C4-2B (cell line): ENCODE results near the gene UNC50.
A peak's percentile ranks its signal among the peaks of the same experiment; 100 is the strongest.

Experiments used
- H3K27ac ChIP-seq: fragments of 450-650 bp; 2 replicates; pipeline ENCODE4 v1.5.1; 2017
- ZFX ChIP-seq: fragments of 450-650 bp; IDR thresholded peaks from 2 replicates; pipeline ENCODE4 v1.6.1; 2017
- TF ChIP-seq, protein P1 (sequence below): fragments of 450-650 bp; conservative IDR thresholded peaks from 2 replicates; pipeline ENCODE4 v1.5.1; 2017; ENCODE audit warnings: mild to moderate bottlenecking

UNC50 gene, protein sequence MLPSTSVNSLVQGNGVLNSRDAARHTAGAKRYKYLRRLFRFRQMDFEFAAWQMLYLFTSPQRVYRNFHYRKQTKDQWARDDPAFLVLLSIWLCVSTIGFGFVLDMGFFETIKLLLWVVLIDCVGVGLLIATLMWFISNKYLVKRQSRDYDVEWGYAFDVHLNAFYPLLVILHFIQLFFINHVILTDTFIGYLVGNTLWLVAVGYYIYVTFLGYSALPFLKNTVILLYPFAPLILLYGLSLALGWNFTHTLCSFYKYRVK

DNA sequence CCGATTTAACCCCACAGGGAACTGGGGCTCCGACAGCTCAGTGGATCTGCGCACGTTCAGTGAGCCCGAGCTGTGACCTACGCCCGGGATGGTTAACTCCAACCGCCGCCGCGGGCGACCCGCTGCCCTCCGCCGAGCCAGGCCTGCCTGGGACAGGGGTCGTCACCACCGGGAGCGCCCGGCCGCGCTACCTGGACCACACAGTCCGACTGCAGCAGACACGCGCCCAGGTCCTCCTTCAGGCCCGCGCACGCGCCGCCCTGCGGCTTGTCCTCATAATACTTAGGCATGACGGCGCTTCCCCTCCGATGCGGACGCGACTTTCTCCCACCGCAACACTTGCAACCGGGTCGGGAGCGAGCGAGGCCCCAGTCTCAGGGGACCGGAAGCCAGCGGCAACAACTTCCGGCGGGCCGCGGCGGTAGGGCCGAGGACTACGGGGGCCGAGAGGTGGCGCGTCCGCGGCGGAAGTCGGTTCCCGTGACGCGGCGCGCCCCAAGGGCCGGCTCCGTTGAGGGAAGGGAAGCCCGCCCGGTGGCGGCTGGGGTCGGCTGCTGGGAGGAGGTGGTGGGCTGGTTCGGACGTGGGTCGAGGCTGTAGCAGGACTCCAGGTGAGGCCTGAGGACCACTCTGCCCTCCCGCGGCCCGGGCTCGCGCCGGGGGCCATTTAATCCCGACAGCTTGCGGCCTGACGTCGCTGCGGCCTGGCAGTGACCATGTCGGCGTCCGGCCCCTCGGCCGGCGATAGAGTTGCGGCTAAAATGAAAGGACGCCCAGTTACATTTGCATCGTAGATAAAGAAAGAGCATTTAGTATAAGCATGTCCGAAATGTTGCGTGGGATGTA is at the start of gene UNC50, which contains the start of gene COA5:
UNC50 (plus strand) TSS at position 474 of the 846 bp plus-strand sequence. CDS start 1,171 bp downstream, outside the sequence.
COA5 (minus strand) TSS at position 397 of the 846 bp plus-strand sequence; CDS start at position 290, 107 bp downstream.
- TF ChIP-seq ZFX = peak; percentile 98
- TF ChIP-seq, protein P1, sequence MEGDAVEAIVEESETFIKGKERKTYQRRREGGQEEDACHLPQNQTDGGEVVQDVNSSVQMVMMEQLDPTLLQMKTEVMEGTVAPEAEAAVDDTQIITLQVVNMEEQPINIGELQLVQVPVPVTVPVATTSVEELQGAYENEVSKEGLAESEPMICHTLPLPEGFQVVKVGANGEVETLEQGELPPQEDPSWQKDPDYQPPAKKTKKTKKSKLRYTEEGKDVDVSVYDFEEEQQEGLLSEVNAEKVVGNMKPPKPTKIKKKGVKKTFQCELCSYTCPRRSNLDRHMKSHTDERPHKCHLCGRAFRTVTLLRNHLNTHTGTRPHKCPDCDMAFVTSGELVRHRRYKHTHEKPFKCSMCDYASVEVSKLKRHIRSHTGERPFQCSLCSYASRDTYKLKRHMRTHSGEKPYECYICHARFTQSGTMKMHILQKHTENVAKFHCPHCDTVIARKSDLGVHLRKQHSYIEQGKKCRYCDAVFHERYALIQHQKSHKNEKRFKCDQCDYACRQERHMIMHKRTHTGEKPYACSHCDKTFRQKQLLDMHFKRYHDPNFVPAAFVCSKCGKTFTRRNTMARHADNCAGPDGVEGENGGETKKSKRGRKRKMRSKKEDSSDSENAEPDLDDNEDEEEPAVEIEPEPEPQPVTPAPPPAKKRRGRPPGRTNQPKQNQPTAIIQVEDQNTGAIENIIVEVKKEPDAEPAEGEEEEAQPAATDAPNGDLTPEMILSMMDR = no peak
- peak within 1 kb of the TSS; percentile 92 for H3K27ac ChIP-seq

DNA sequence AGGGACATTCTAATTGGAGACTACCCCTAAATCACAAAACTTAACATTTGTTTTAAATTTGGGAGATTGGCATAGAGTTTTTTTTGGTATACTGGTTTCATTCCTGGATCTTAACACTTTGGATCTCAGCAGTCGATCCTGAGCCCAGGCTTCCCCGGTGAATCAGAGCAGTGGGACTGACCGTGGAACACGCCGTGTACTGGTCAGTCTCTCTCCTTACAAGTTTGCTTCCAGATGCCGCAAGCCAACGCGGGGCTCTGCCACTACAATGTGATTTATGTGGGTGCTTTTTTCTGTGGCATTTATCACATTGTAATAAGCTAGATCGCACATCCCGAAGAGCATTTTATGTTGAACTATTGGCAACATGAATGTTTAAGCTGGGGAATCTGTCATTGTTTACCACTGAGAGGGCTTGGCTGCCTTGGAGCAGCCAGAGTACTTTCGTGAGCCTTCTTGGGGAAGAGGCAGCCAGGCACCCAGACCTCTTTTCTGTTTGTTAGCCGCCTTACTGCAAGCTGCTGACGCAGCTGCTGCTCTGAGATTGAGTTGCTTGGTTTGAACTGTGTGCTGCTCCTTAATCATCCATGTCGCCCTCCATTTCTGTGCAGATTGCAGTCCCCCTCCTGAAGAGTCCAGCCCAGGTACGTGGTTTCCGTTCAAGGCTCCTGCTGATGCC is 49.4 kb upstream of the UNC50 start:
- no peak overlapping the region for H3K27ac ChIP-seq
- TF ChIP-seq ZFX = no peak
- TF ChIP-seq, protein P1 = no peak

DNA sequence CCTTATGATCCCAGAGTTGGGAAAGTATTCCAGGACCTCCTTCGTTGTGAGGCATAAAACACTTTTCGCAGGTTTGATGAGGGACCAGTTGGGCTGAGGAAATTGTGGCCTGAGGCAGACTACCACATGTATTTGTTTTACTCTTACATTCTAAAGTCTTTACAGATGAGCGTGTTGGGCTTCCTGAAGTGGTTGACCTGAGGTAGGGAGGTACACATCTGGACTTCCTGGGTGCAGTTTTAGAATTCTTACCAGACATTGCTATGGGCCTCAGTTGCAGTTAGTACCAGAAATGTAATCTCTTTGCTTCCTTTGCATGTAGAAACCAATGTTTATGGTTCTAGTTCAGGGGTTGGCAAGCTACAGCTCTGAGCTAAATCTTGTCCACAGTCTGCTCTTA is 48.8 kb upstream of the UNC50 start:
- TF ChIP-seq, protein P1 = no peak
- TF ChIP-seq ZFX = no peak
- no peak overlapping the region for H3K27ac ChIP-seq

DNA sequence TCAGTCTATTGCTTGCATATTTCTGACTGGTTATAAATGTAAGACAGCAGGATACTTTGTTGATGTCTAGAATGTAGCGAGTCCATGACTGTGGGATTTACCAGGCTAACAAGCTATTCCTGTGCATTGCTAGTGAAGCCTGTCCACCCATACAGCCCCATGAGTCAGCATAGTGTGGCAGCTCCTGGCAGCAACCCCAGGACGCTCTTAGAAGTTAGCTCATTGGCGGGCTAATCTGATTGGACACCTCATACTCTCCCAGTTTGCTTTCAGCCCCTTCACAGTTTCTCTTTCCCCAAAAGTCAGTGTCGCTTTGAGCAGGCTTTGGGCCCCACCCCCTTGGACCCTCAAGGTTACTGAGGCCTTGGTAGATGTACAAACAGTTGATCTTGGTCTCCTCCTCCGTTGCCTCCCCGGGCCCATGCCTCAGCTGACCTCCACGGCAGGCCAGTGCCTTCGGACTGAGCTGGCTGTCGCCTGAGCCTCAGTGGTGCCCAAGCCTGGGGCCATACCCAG is 48.1 kb upstream of the UNC50 start:
- no peak for TF ChIP-seq ZFX
- TF ChIP-seq, protein P1 = no peak
- no peak overlapping the region for H3K27ac ChIP-seq

DNA sequence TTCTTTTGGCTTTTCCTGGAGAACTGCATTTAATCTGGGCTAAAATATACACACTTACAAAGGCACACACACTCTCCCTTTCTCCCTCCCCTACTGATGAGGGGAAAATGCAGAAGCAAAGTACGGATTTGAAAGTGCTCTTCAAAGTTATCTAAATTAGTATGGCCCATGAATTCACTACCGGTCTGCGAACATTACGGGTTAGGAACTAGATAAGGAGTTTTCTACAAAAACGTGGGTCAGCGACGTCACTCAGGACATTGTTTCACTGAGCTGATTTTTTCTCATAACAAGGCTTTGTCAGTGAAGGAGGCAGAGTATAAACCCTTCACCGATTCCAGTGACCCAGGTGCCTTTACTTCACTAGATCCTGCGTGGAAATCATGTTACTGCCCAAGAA is 47.4 kb upstream of the UNC50 start:
- no peak for TF ChIP-seq ZFX
- H3K27ac ChIP-seq = no peak overlapping the region

DNA sequence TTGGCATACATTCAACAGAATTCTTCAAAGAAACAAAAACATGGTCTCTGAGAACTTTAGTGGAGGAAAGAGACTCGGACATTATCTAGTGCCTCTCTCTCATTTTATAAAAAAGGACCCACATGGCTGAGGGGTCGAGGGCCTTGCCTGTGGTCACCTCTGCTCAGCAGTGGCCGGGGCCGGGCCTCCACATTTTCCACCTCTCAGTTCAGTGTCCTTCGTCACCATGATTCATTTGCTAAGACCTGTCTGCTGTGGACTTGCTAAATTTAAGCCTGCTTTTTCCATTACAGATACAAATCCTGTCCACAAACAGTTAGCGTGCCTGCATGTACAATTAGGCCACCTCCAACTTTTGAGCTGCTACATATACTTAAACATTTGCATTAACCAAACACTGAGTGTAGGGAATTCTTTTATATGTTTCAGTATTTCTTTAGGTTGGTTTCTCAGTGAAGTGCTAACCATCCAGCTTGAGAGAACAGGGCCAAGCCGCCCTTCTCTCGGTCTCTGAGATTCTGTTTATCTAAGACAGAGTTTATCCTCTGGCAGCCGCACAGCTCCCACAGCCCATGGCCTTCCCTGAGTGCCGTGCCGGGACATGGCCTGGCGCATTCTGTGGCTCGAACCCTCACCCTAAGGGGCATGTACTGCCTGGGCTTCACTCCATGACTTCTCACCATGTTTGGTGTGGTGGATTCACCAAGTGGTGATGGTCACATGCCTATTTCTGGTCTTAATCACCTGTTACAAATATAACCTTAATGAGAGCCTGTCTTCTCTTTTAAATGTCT is 46.3 kb upstream of the UNC50 start:
- TF ChIP-seq ZFX = no peak
- TF ChIP-seq, protein P1 = no peak
- no peak overlapping the region for H3K27ac ChIP-seq

DNA sequence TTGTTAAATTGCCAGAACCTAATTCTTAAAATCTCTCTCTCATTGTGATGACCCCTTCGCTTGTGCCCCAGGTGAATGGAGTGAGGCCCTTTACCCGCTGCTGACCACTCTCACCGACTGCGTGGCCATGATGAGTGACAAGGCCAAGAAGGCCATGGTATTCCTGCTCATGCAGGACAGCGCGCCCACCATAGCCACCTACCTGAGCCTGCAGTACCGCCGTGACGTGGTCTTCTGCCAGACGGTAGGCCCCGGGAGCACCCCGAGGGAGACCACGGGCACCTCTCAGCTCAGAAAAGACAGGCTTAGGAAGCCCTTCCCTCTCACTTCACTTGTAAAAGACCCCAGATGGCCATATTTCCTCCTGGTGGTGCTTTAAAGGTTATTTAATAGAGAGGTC is 45.0 kb upstream of the UNC50 start:
- TF ChIP-seq ZFX = no peak
- TF ChIP-seq, protein P1 = no peak
- no peak overlapping the region for H3K27ac ChIP-seq
